ENCODE data around the gene SLC43A2. TPM values are rescaled to one million over a fixed set of nuclear protein-coding genes. Genes with fewer than 3 reads are reported as not detected.

SLC43A2 gene
- total RNA-seq, 1 experiment from 2014 or later = 6.8 TPM

DNA sequence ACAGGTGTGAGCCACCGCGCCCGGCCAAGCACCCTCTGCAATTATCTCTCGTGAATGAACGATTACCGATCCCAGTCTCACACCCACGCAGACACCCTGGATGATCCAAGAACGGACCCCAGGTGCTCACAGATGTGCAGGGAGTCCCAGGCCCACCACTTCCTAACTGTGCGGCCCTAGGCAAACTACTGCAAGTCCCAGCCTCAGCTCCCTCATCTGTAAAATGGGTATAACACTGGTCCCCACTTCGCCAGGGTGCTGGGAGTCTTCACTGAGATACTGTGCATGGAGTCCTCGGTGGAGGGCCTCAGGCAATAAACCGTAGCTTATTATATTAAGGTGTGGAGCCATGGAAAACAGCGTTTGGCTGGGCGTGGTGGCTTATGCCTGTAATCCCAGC is 44.5 kb downstream of the SLC43A2 start:
- H3K9me3 ChIP-seq (ENCODE audit: insufficient read depth, low read depth) = no peaks in the 10 kb centered on the region
- no peak for DNase-seq
- H3K4me1 ChIP-seq (replicated peaks; ENCODE audit: insufficient read depth) = peaks cover 3% of the 10 kb centered on the region
- intact Hi-C loops (cut with micrococcal nuclease; ENCODE audit: unreplicated experiment) = no loop called here
- CTCF ChIA-PET = no interaction called here
- TF ChIP-seq, protein P1, sequence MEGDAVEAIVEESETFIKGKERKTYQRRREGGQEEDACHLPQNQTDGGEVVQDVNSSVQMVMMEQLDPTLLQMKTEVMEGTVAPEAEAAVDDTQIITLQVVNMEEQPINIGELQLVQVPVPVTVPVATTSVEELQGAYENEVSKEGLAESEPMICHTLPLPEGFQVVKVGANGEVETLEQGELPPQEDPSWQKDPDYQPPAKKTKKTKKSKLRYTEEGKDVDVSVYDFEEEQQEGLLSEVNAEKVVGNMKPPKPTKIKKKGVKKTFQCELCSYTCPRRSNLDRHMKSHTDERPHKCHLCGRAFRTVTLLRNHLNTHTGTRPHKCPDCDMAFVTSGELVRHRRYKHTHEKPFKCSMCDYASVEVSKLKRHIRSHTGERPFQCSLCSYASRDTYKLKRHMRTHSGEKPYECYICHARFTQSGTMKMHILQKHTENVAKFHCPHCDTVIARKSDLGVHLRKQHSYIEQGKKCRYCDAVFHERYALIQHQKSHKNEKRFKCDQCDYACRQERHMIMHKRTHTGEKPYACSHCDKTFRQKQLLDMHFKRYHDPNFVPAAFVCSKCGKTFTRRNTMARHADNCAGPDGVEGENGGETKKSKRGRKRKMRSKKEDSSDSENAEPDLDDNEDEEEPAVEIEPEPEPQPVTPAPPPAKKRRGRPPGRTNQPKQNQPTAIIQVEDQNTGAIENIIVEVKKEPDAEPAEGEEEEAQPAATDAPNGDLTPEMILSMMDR (conservative IDR thresholded peaks at IDR 0.05) = no peak
- no peak for TF ChIP-seq EZH2 (IDR thresholded peaks at IDR 0.05; ENCODE audit: low read depth)
- POLR2A ChIA-PET (ENCODE audit: unreplicated experiment) = no interaction called here
- no peak overlapping the region for H2AFZ ChIP-seq
- no peaks in the 10 kb centered on the region for H4K20me1 ChIP-seq (ENCODE audit: insufficient read depth)
- H3K36me3 ChIP-seq (ENCODE audit: low read depth) = no peaks in the 10 kb centered on the region
- H3K4me3 ChIP-seq = no peak overlapping the region
- peaks cover 3% of the 10 kb centered on the region; the same call in 1 of the 2 replicates for H3F3A ChIP-seq (ENCODE audit: insufficient read depth, low read depth)
- no peak overlapping the region for H3K4me2 ChIP-seq
- no peaks in the 10 kb centered on the region for H3K27me3 ChIP-seq (ENCODE audit: insufficient read depth, low read depth)
- no peaks in the 10 kb centered on the region for H3K9me2 ChIP-seq (ENCODE audit: insufficient read depth)
- no TSS peak for BruUV-seq (replicated peaks)
- H3K27ac ChIP-seq = no peak overlapping the region
- H3K79me2 ChIP-seq (ENCODE audit: low read depth) = no peaks in the 10 kb centered on the region

GRCh38 chr17:1583556-1583955 is 45.1 kb downstream of the SLC43A2 start:
- no peaks in the 10 kb centered on the region for H3K36me3 ChIP-seq (ENCODE audit: low read depth)
- no peaks in the 10 kb centered on the region for H4K20me1 ChIP-seq (ENCODE audit: insufficient read depth)
- no peaks in the 10 kb centered on the region for H3K9me2 ChIP-seq (ENCODE audit: insufficient read depth)
- BruUV-seq (replicated peaks) = no TSS peak
- intact Hi-C loops (cut with micrococcal nuclease; ENCODE audit: unreplicated experiment) = no loop called here
- no peaks in the 10 kb centered on the region for H3K4me1 ChIP-seq (replicated peaks; ENCODE audit: insufficient read depth)
- no peaks in the 10 kb centered on the region for H3K27me3 ChIP-seq (ENCODE audit: insufficient read depth, low read depth)
- no peaks in the 10 kb centered on the region; the same call in 1 of the 2 replicates for H3F3A ChIP-seq (ENCODE audit: insufficient read depth, low read depth)
- CTCF ChIA-PET = no interaction called here
- no peak for TF ChIP-seq EZH2 (IDR thresholded peaks at IDR 0.05; ENCODE audit: low read depth)
- TF ChIP-seq, protein P1 (conservative IDR thresholded peaks at IDR 0.05) = no peak
- POLR2A ChIA-PET (ENCODE audit: unreplicated experiment) = no interaction called here
- no peak for DNase-seq
- H3K9me3 ChIP-seq (ENCODE audit: insufficient read depth, low read depth) = no peaks in the 10 kb centered on the region
- no peak overlapping the region for H3K4me2 ChIP-seq
- no peak overlapping the region for H3K27ac ChIP-seq
- H3K4me3 ChIP-seq = no peak overlapping the region
- no peak overlapping the region for H2AFZ ChIP-seq
- H3K79me2 ChIP-seq (ENCODE audit: low read depth) = no peaks in the 10 kb centered on the region

DNA sequence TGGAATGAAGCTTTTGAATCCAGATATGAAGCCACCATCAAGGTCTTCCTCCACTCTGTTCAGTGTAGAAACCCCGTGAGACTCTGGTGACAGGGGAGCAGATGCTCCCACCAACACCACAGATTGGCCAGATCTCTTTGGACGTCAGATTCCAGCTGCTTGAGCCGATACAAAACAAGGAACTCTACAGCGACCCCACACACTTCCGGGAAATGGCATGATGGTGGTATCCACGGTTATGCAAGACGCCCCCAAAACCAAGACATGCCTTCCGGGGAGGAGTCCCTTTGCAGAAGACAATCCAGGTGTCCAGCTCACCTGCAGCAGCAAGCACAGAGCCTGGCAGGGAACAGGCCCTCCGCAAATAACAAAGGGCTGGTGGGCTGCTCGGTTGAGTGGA is 46.3 kb downstream of the SLC43A2 start:
- Histone ChIP-seq H3K4me2 (no peak overlapping the region), H4K20me1 (ENCODE audit: insufficient read depth) (no peaks in the 10 kb centered on the region), H3K4me1 (replicated peaks; ENCODE audit: insufficient read depth) (peaks cover 3% of the 10 kb centered on the region), H3K27me3 (ENCODE audit: insufficient read depth, low read depth) (no peaks in the 10 kb centered on the region), H2AFZ (no peak overlapping the region), H3K27ac (no peak overlapping the region), H3K9me3 (ENCODE audit: insufficient read depth, low read depth) (no peaks in the 10 kb centered on the region), H3K36me3 (ENCODE audit: low read depth) (no peaks in the 10 kb centered on the region), H3K79me2 (ENCODE audit: low read depth) (no peaks in the 10 kb centered on the region), H3F3A (ENCODE audit: insufficient read depth, low read depth) (peaks cover 12% of the 10 kb centered on the region), H3K4me3 (no peak overlapping the region), H3K9me2 (ENCODE audit: insufficient read depth) (no peaks in the 10 kb centered on the region)
- no peak for DNase-seq
- TF ChIP-seq, protein P1 (conservative IDR thresholded peaks at IDR 0.05) = no peak
- TF ChIP-seq EZH2 (IDR thresholded peaks at IDR 0.05; ENCODE audit: low read depth) = no peak
- intact Hi-C loops (cut with micrococcal nuclease; ENCODE audit: unreplicated experiment) = no loop called here
- ChIA-PET POLR2A (ENCODE audit: unreplicated experiment) (no interaction called here), CTCF (no interaction called here)
- BruUV-seq (replicated peaks) = no TSS peak

All from PC-9 (cell line).